GM19193 (cell line): ENCODE measurements around the gene PPFIBP2.

Experiments used
- POLR2A ChIP-seq: IDR thresholded peaks from 4 replicates; pipeline ENCODE4 v1.6.1; 2011; ENCODE audit not compliant: insufficient read depth, insufficient read length; ENCODE audit errors: extremely low read depth

PPFIBP2 gene

GRCh38 chr11:7604331-7604955 lies 90.6 kb downstream of the PPFIBP2 start:
- TF ChIP-seq POLR2A: no peak

GRCh38 chr11:7605186-7605943 lies 91.6 kb downstream of the PPFIBP2 start:
- no peak for TF ChIP-seq POLR2A

GRCh38 chr11:7606496-7606895 lies 92.7 kb downstream of the PPFIBP2 start:
- TF ChIP-seq POLR2A: no peak

DNA sequence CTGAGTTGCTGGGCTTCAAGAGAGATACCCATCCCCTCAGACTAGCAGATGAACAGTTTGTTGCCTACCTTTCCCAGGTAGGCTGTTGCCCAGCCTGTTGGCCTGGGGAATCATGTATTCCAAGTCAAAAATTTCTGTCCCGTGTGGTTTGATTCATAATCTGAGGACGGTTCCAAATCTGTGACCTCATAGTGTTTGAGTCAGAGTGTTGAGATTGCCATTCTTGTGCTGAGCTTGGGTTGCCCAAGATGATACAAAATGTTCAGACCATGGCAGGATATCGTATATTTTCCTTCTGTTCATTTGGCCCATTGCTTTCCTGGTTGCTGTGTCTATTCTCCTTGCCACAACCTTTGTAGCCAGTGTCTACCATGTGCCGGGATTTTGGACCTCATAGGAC lies 95.2 kb downstream of the PPFIBP2 start:
- TF ChIP-seq POLR2A: no peak

GRCh38 chr11:7609521-7609920 lies 95.7 kb downstream of the PPFIBP2 start:
- no peak for TF ChIP-seq POLR2A

- no peak for TF ChIP-seq POLR2A
Observed at GRCh38 chr11:7610393-7610792, 96.6 kb downstream of the PPFIBP2 start.

DNA sequence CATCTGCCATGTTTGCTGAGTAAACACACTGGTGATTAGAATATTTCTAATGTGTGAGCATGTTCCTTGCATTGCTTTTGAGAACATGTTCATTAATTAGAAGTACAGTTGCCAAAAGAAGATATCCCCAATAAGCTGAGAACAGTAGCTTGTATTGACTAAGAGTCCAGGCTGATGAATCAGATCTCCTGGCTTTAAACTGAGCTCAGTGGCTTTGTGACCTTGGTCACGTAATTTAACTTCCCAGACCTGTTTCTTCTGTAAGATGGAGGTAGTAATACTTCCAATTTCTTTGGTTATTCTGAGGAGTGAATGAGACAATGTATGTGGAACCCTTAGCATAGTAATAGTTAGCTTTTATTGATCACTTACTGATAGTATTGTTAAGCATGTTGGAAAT lies 97.6 kb downstream of the PPFIBP2 start:
- no peak for TF ChIP-seq POLR2A

GRCh38 chr11:7612056-7612660 lies 98.4 kb downstream of the PPFIBP2 start:
- no peak for TF ChIP-seq POLR2A

- no peak for TF ChIP-seq POLR2A
Observed at GRCh38 chr11:7612661-7613393, 99.0 kb downstream of the PPFIBP2 start.

DNA sequence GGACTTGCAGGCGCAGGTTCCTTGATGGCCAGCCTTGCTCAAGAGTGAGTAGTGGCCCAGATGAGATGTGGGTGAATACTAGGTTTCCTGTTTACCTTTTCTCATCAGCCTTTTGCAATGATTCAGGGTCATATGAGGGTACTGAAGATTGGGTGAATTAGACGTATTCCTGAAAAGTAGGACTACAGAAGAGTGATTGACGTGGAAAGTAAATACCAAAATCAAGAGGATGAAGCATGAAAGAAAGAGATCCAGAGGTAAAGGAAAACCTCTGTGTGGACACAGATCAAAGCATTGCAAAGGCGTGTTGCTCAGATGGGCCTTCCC lies 99.6 kb downstream of the PPFIBP2 start:
- no peak for TF ChIP-seq POLR2A

DNA sequence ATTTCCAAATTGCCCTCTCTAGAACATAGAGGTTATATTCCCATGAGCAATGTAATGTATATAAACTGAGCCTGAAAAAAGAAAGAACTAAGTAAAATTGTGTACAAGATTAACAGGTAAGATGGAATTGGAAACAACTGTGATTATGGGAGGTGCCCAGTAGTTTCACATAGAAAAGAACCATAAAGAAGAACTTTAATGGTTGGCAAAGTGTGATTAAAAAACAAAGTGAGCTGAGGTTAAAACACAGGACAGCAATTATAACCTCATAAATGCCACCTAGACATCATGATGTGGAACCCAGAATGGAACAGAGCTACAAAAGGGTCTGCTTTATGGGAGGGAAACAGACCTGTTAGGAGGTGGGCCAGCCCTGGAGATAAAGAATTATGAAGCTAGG lies 100.9 kb downstream of the PPFIBP2 start:
- TF ChIP-seq POLR2A: no peak

DNA sequence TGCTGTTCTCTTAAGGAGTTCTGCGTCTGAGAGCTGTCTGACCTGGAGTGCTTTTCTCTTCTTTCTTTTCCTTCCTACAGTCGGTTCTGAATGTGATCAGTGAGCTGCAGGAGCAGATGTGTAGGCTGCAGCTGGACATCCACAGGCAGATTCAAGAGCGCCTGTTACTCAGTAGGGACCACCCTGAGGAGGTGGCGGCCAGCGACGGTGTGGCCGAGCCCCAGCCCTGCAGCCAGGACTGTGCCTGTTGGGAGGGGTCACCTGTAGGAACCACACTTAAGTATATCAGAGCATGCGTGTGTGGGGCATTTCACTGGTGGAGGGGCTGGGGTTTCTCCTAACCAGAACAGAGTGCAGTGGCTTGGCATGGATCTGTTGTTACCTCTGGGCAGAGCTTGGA lies 103.2 kb downstream of the PPFIBP2 start:
- TF ChIP-seq POLR2A: no peak

- no peak for TF ChIP-seq POLR2A
Observed at GRCh38 chr11:7619322-7619721, 105.5 kb downstream of the PPFIBP2 start.

DNA sequence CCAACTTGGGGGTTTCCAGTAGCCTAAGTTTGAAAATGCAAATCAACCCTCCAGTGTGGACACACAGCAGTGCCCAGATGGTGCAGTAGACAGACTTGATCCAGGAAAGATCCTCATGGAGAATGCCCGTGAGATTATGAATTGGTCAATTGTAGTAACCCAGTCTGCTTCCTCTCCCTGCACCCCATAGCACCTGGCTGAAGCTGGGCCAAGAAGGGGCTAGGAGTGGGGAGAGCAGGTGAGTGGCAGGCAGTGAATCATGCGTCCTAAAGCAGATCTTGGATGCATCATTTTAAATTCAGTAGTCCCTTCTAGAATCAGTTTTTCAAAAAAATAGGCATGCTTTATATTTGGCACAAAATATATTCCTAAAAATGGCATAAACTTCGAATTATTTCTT lies 107.3 kb downstream of the PPFIBP2 start:
- no peak for TF ChIP-seq POLR2A

- TF ChIP-seq POLR2A: no peak
Observed at GRCh38 chr11:7621554-7621953, 107.8 kb downstream of the PPFIBP2 start.
